GM23248 (cell line): ENCODE measurements around the gene TRAPPC5. TPM values are rescaled to one million over a fixed set of nuclear protein-coding genes. Genes with fewer than 3 reads are reported as not detected.

Source experiments
- DNase-seq: peaks from one replicate; pipeline ENCODE4 v3.0.0-alpha.2; 2015
- H2AFZ ChIP-seq: fragments of 200-600 bp; sonication (generic); 2 replicates; pipeline ENCODE4 v1.6.1; 2016; ENCODE audit warnings: antibody characterized with exemption
- H3F3A ChIP-seq: fragments of 200-600 bp; sonication (generic); 2 replicates; pipeline ENCODE4 v1.6.1; 2016; ENCODE audit warnings: mild to moderate bottlenecking, antibody characterized with exemption, mixed run types; ENCODE audit not compliant: insufficient read depth
- H3K27ac ChIP-seq: fragments of 200-600 bp; sonication (generic); 2 replicates; pipeline ENCODE4 v1.5.1; 2016; ENCODE audit warnings: mild to moderate bottlenecking
- H3K27me3 ChIP-seq: fragments of 200-600 bp; sonication (generic); replicated peaks from 2 replicates; pipeline ENCODE4 v1.6.1; 2016; ENCODE audit warnings: mild to moderate bottlenecking; ENCODE audit not compliant: insufficient read depth
- H3K36me3 ChIP-seq: fragments of 200-600 bp; sonication (generic); 2 replicates; pipeline ENCODE4 v1.6.1; 2016; ENCODE audit warnings: low read depth, mild to moderate bottlenecking
- H3K4me1 ChIP-seq: fragments of 200-600 bp; sonication (generic); 2 replicates; pipeline ENCODE4 v1.6.1; 2016; ENCODE audit warnings: mild to moderate bottlenecking; ENCODE audit not compliant: insufficient read depth
- H3K4me2 ChIP-seq: fragments of 200-600 bp; sonication (generic); one replicate; pipeline ENCODE4 v1.6.1; 2016; ENCODE audit warnings: mild to moderate bottlenecking; ENCODE audit not compliant: unreplicated experiment
- H3K4me3 ChIP-seq: fragments of 200-600 bp; sonication (generic); 2 replicates; pipeline ENCODE4 v1.5.1; 2016; ENCODE audit warnings: mild to moderate bottlenecking
- H3K79me2 ChIP-seq: fragments of 200-600 bp; sonication (generic); 2 replicates; pipeline ENCODE4 v1.6.1; 2016; ENCODE audit warnings: mild to moderate bottlenecking; ENCODE audit not compliant: insufficient read depth
- H3K9ac ChIP-seq: fragments of 200-600 bp; sonication (generic); 2 replicates; pipeline ENCODE4 v1.6.1; 2016; ENCODE audit warnings: mild to moderate bottlenecking
- H3K9me2 ChIP-seq: fragments of 200-600 bp; sonication (generic); 2 replicates; pipeline ENCODE4 v1.6.1; 2016; ENCODE audit warnings: mixed run types, mild to moderate bottlenecking, moderate library complexity; ENCODE audit not compliant: insufficient read depth
- H3K9me3 ChIP-seq: fragments of 200-600 bp; sonication (generic); one replicate; pipeline ENCODE4 v1.6.1; 2017; ENCODE audit warnings: low read depth
- H4K20me1 ChIP-seq: fragments of 200-600 bp; sonication (generic); 2 replicates; pipeline ENCODE4 v1.6.0; 2016; ENCODE audit not compliant: insufficient read depth
- EZH2 ChIP-seq: fragments of 200-600 bp; sonication (generic); IDR thresholded peaks from 2 replicates; pipeline ENCODE4 v1.6.1; 2018; ENCODE audit warnings: antibody characterized with exemption, mild to moderate bottlenecking; ENCODE audit not compliant: insufficient read depth, poor library complexity, severe bottlenecking
- EZH2phosphoT487 ChIP-seq: fragments of 200-600 bp; sonication (generic); IDR thresholded peaks from 2 replicates; pipeline ENCODE4 v1.6.1; 2018; ENCODE audit warnings: antibody characterized with exemption, moderate library complexity, mild to moderate bottlenecking, low read depth; ENCODE audit not compliant: insufficient read depth
- WGBS, 2 experiments: methylation state at CpG; one replicate each; pipeline ENCODE4 v1.1.6; 2015 to 2017; ENCODE audit warnings: low lambda C conversion rate in 2 of 2, low coverage in 1 of 2; ENCODE audit errors: missing lambda C conversion rate in 2 of 2; 5-methylcytosine and 5-hydroxymethylcytosine counted together
- in situ Hi-C: fragments of 300-500 bp; cut with MboI; formaldehyde crosslinking; loops from 2 replicates; pipeline ENCODE4 v1.15.0; 2020
- polyA plus RNA-seq: library from polyadenylated mRNA; unstranded; fragments of >200 nt; fragmentation: Nextera tagmentation; extraction: Ambion mirVana; gene quantifications from 2 replicates; pipeline ENCODE4 v1.2.1, GENCODE V29; 2016
- total RNA-seq: library from RNA; depleted of rRNA; stranded (reverse); fragments of >200 nt; shearing (Covaris generic); gene quantifications from 2 replicates; pipeline ENCODE4 v1.2.3, GENCODE V29; 2014

TRAPPC5 gene
- total and polyA plus RNA-seq, 2 experiments from 2014 or later: 68.1 to 207 TPM

DNA sequence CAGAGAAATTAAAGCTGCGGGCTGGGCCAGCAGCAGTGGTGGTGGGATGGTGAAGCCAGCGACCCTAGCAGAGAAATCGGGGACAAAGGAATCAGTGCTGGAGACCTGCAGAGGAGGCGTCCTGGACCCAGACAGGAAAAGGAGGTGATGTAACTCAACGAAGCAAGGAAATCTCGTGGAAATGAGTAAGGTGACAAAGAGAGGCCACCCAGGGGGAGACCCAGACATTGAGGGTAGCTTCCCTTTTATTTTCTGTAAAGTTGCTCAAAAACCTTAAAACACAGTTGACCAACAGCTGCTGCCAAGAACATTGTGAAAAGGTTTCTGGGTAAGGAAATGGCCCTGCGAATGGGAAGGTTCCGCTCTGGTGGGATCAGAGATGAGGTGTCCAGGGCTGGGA is 25.1 kb upstream of the TRAPPC5 start:
- no peak for DNase-seq
- Histone ChIP-seq H3K9ac (no peak overlapping the region), H3K27me3 (peaks cover 18% of the 10 kb centered on the region), H3K4me2 (no peak overlapping the region), H3F3A (no peaks in the 10 kb centered on the region), H4K20me1 (no peaks in the 10 kb centered on the region), H3K4me3 (no peak overlapping the region), H2AFZ (no peak overlapping the region), H3K4me1 (no peaks in the 10 kb centered on the region), H3K9me3 (no peaks in the 10 kb centered on the region), H3K36me3 (no peaks in the 10 kb centered on the region), H3K27ac (no peak overlapping the region), H3K79me2 (no peaks in the 10 kb centered on the region), H3K9me2 (no peaks in the 10 kb centered on the region)
- 66 to 69% methylated on average over 8 of the region's 8 CpGs for WGBS, 2 experiments
- TF ChIP-seq EZH2: no peak
- TF ChIP-seq EZH2phosphoT487: no peak
- in situ Hi-C loops: no loop called here

DNA sequence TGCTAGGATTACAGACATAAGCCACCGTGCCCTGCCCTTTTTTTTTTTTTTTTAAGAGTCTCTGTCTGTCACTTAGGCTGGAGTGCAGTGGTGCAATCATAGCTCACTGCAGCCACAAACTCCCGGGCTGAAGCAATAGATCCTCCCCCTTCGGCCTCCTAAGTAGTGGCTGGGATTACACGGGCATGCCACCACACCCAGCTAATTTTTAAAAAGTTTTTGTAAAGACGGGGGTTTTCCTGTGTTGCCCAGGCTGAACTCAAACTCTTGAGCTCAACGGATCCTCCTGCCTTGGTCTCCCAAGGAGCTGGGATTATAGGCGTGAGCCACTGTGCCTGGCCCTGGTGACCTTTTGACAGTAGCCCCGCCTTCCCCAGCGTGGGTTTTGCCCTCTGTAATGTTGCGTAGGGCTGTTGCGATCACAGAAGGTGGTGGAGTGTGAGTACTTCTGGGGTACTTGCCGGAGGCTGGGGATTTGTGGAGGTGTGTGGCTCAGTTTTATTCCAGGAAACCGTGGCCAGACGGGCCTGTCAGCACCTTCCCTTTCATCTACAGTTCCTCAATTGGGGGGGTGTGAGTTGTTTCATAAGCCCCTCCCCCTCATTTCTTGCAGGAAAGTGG is 23.4 kb upstream of the TRAPPC5 start:
- H3K9ac ChIP-seq: no peak overlapping the region
- in situ Hi-C loops: no loop called here
- peak; percentile 54 for DNase-seq
- no peak overlapping the region for H3K4me2 ChIP-seq
- WGBS, 2 experiments: 32 to 36% methylated on average over 14 of the region's 14 CpGs
- TF ChIP-seq EZH2: no peak
- no peak for TF ChIP-seq EZH2phosphoT487
- no peaks in the 10 kb centered on the region for H3K9me2 ChIP-seq
- no peaks in the 10 kb centered on the region for H3F3A ChIP-seq
- H3K79me2 ChIP-seq: no peaks in the 10 kb centered on the region
- no peaks in the 10 kb centered on the region for H3K36me3 ChIP-seq
- no peak overlapping the region for H3K4me3 ChIP-seq
- H3K27me3 ChIP-seq: peaks cover 24% of the 10 kb centered on the region
- no peaks in the 10 kb centered on the region for H4K20me1 ChIP-seq
- no peak overlapping the region for H3K27ac ChIP-seq
- no peaks in the 10 kb centered on the region for H3K4me1 ChIP-seq
- H3K9me3 ChIP-seq: no peaks in the 10 kb centered on the region
- H2AFZ ChIP-seq: no peak overlapping the region

DNA sequence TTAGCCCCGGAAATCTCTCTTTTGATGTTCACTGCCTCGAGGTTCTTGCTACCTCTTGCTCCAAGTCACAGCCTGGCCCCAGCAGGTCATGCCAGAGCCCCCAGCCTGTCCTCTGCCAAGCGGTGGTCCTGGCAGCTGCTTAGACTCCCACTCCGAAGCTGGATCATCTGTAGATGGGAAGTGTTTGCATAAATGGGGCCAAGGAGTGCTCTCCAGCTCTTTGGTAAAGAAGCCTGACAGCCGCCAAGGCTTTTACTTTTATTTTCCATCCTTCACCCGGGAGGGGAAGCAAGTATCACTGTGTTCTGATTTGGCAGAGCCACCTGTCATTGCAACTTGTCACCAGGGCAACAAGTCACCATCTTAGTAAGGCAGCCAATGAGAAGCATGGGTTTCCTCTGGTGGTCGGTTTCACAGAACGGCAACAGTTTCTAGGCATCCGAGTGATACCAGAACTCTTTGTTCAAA is 22.4 kb upstream of the TRAPPC5 start:
- Histone ChIP-seq H3K27me3 (peaks cover 24% of the 10 kb centered on the region), H3K27ac (no peak overlapping the region), H3K9ac (no peak overlapping the region), H4K20me1 (no peaks in the 10 kb centered on the region), H3K36me3 (no peaks in the 10 kb centered on the region), H3K4me1 (no peaks in the 10 kb centered on the region), H3F3A (no peaks in the 10 kb centered on the region), H3K4me3 (no peak overlapping the region), H3K4me2 (no peak overlapping the region), H3K9me3 (no peaks in the 10 kb centered on the region), H3K9me2 (no peaks in the 10 kb centered on the region), H3K79me2 (no peaks in the 10 kb centered on the region), H2AFZ (no peak overlapping the region)
- in situ Hi-C loops: no loop called here
- WGBS, 2 experiments: 18 to 20% methylated on average over 9 of the region's 9 CpGs
- TF ChIP-seq EZH2phosphoT487: no peak
- peak; percentile 5 for DNase-seq

DNA sequence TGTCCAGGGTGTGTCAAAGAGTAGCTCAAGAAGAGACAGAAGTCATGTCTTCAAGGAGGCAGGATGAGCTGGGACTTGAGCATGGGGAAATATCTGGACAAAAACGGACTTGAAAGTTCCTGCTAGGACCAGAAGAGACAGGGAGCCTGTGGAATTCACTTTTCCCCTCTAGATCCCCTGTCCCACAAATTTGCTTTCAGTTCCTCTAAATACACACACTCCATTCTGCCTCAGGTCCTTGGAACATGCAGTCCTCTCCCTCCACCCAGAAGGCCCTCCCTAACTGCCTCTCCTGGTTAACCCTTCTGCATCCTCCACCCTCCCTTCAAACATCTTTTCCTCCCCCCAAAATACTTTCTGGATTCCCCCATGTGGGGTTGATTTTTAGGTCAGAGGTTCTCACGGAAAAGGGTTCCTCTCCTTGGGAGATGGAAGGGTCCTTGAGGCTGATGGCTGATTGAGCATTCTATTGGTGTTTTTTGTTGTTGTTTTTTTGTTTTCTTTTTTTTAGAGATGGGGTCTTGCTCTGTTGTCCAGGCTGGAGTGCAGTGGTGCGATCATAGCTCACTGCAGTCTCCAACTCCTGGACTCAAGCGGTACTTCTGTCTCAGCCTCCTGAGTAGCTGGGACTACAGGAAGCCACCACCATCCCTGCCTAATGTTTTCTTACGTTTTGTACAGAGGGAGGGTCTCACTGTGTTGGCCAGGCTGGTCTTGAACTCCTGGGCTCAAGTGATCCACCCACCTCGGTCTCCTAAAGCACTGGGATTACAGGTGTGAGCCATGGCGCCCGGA is 18.7 kb upstream of the TRAPPC5 start:
- H3K27me3 ChIP-seq: peaks cover 27% of the 10 kb centered on the region
- in situ Hi-C loops: no loop called here

More for the DNA sequence above, 18.7 kb upstream of the TRAPPC5 start:
- TF ChIP-seq EZH2 (no peak), EZH2phosphoT487 (no peak)
- H4K20me1 ChIP-seq: no peaks in the 10 kb centered on the region
- no peaks in the 10 kb centered on the region for H3K9me2 ChIP-seq
- H3K4me1 ChIP-seq: no peaks in the 10 kb centered on the region
- H3K9me3 ChIP-seq: no peaks in the 10 kb centered on the region
- 60 to 63% methylated on average over 8 of the region's 8 CpGs for WGBS, 2 experiments
- H3K79me2 ChIP-seq: no peaks in the 10 kb centered on the region
- H2AFZ ChIP-seq: no peak overlapping the region
- H3K4me2 ChIP-seq: no peak overlapping the region
- no peak overlapping the region for H3K9ac ChIP-seq
- no peak overlapping the region for H3K4me3 ChIP-seq
- no peaks in the 10 kb centered on the region for H3K36me3 ChIP-seq
- DNase-seq: no peak
- no peak overlapping the region for H3K27ac ChIP-seq
- H3F3A ChIP-seq: no peaks in the 10 kb centered on the region
